HepG2 (cell line): Measurements from ENCODE around the gene PEPD. TPM values are rescaled to one million over a fixed set of nuclear protein-coding genes. Genes with fewer than 3 reads are reported as not detected.

Experiments used
- ARNTL ChIP-seq: sonication (generic); formaldehyde crosslinking; IDR thresholded peaks from 2 replicates; pipeline ENCODE4 v1.4.0; 2020; ENCODE audit warnings: mild to moderate bottlenecking, missing genetic modification reagents
- CBX5 ChIP-seq: sonication (generic); formaldehyde crosslinking; IDR thresholded peaks from 2 replicates; pipeline ENCODE4 v1.4.0; 2020; ENCODE audit warnings: missing genetic modification reagents, borderline replicate concordance
- E2F2 ChIP-seq: sonication (generic); formaldehyde crosslinking; IDR thresholded peaks from 2 replicates; pipeline ENCODE4 v1.4.0; 2020; ENCODE audit warnings: missing genetic modification reagents, borderline replicate concordance
- FOXA1 ChIP-seq, 2 experiments: fragments of 450-650 bp in 1 of 2; sonication (generic) in 1 of 2; formaldehyde crosslinking in 1 of 2; IDR thresholded peaks; 2 replicates each; pipeline versions ENCODE4 v1.4.0 to v1.6.1; 2016 to 2020; ENCODE audit warnings: missing genetic modification reagents in 1 of 2
- GABPB1 ChIP-seq: IDR thresholded peaks from 2 replicates; pipeline ENCODE4 v1.6.1; 2016; ENCODE audit warnings: mild to moderate bottlenecking, missing genetic modification reagents, moderate library complexity, missing compliant biosample characterization
- GATA4 ChIP-seq: sonication (generic); IDR thresholded peaks from 2 replicates; pipeline ENCODE4 v1.6.1; 2016; ENCODE audit warnings: antibody characterized with exemption, low read depth, borderline replicate concordance
- HDAC1 ChIP-seq: sonication (generic); formaldehyde crosslinking; IDR thresholded peaks from 2 replicates; pipeline ENCODE4 v1.5.1; 2020; ENCODE audit warnings: mild to moderate bottlenecking, missing genetic modification reagents
- HNF1B ChIP-seq: sonication (generic); formaldehyde crosslinking; IDR thresholded peaks from 2 replicates; pipeline ENCODE4 v1.5.1; 2020; ENCODE audit warnings: mild to moderate bottlenecking, moderate library complexity, missing genetic modification reagents
- ISX ChIP-seq: sonication (generic); formaldehyde crosslinking; conservative IDR thresholded peaks from 2 replicates; pipeline ENCODE4 v1.5.0; 2020; ENCODE audit warnings: missing genetic modification reagents
- JUN ChIP-seq: sonication (generic); formaldehyde crosslinking; IDR thresholded peaks from 2 replicates; pipeline ENCODE4 v1.4.0; 2020; ENCODE audit warnings: mild to moderate bottlenecking, missing genetic modification reagents
- LCORL ChIP-seq, 2 experiments: fragments of 450-650 bp in 1 of 2; sonication (generic) in 1 of 2; formaldehyde crosslinking in 1 of 2; IDR thresholded peaks; 2 replicates each; pipeline versions ENCODE4 v1.5.0 to v1.6.1; 2017 to 2020; ENCODE audit warnings: antibody characterized with exemption in 1 of 2, missing genetic modification reagents in 1 of 2
- NFIC ChIP-seq: IDR thresholded peaks from 2 replicates; pipeline ENCODE4 v1.6.1; 2012; ENCODE audit warnings: mild to moderate bottlenecking, low read length, inconsistent platforms
- NFYB ChIP-seq: sonication (generic); formaldehyde crosslinking; IDR thresholded peaks from 2 replicates; pipeline ENCODE4 v1.4.0; 2020; ENCODE audit warnings: missing genetic modification reagents
- PREB ChIP-seq: sonication (generic); formaldehyde crosslinking; IDR thresholded peaks from 2 replicates; pipeline ENCODE4 v1.4.0; 2020; ENCODE audit warnings: missing genetic modification reagents
- RAD21 ChIP-seq: fragments of 450-650 bp; formaldehyde crosslinking; IDR thresholded peaks from 2 replicates; pipeline ENCODE4 v1.5.0; 2020; ENCODE audit warnings: mild to moderate bottlenecking
- SIN3B ChIP-seq: fragments of 150-350 bp; IDR thresholded peaks from 2 replicates; pipeline ENCODE4 v1.6.1; 2014; ENCODE audit warnings: low read length
- SP2 ChIP-seq: sonication (generic); formaldehyde crosslinking; IDR thresholded peaks from 2 replicates; pipeline ENCODE4 v1.5.1; 2020; ENCODE audit warnings: mild to moderate bottlenecking, missing genetic modification reagents
- SP4 ChIP-seq: sonication (generic); formaldehyde crosslinking; IDR thresholded peaks from 2 replicates; pipeline ENCODE4 v1.8.1; 2023; ENCODE audit warnings: mild to moderate bottlenecking, missing genetic modification reagents
- ZBTB4 ChIP-seq: sonication (generic); formaldehyde crosslinking; IDR thresholded peaks from 2 replicates; pipeline ENCODE4 v1.4.0; 2020; ENCODE audit warnings: missing genetic modification reagents, mild to moderate bottlenecking, borderline replicate concordance
- ZFP82 ChIP-seq: sonication (generic); formaldehyde crosslinking; IDR thresholded peaks from 2 replicates; pipeline ENCODE4 v1.5.1; 2020; ENCODE audit warnings: mild to moderate bottlenecking, missing genetic modification reagents, borderline replicate concordance
- ZNF264 ChIP-seq: sonication (generic); formaldehyde crosslinking; IDR thresholded peaks from 2 replicates; pipeline ENCODE4 v1.4.0; 2020; ENCODE audit warnings: missing genetic modification reagents
- ZNF430 ChIP-seq: sonication (generic); formaldehyde crosslinking; IDR thresholded peaks from 2 replicates; pipeline ENCODE4 v1.9.0; 2021; ENCODE audit warnings: mild to moderate bottlenecking, missing genetic modification reagents
- ZNF567 ChIP-seq: sonication (generic); formaldehyde crosslinking; IDR thresholded peaks from 2 replicates; pipeline ENCODE4 v1.8.1; 2023; ENCODE audit warnings: mild to moderate bottlenecking, missing genetic modification reagents, borderline replicate concordance
- ZNF629 ChIP-seq: sonication (generic); formaldehyde crosslinking; conservative IDR thresholded peaks from 2 replicates; pipeline ENCODE4 v1.5.0; 2020; ENCODE audit warnings: missing genetic modification reagents
- ZNF720 ChIP-seq: sonication (generic); formaldehyde crosslinking; IDR thresholded peaks from 2 replicates; pipeline ENCODE4 v1.4.0; 2020; ENCODE audit warnings: missing genetic modification reagents
- ZNF776 ChIP-seq: sonication (generic); formaldehyde crosslinking; IDR thresholded peaks from 2 replicates; pipeline ENCODE4 v1.4.0; 2020; ENCODE audit warnings: mild to moderate bottlenecking, missing genetic modification reagents
- ZNF891 ChIP-seq: sonication (generic); formaldehyde crosslinking; IDR thresholded peaks from 2 replicates; pipeline ENCODE4 v1.5.0; 2020; ENCODE audit warnings: mild to moderate bottlenecking, missing genetic modification reagents
- polyA plus RNA-seq, 8 experiments: library from polyadenylated mRNA; depleted of rRNA in 3 of 8; stranded (reverse) in 7 of 8; unstranded in 1 of 8; fragments of >200 nt; fragmentation: Illumina TruSeq in 4 of 8; extraction: Trizol in 4 of 8; gene quantifications; 2 replicates each; pipeline versions ENCODE4 v1.2.1 to v1.2.3, GENCODE V29; 2011 to 2016; ENCODE audit warnings: low read depth in 4 of 8, missing spikeins in 1 of 8, mixed read lengths in 1 of 8; ENCODE audit not compliant: insufficient read depth in 1 of 8
- total RNA-seq, 5 experiments: library from RNA; depleted of rRNA; stranded (reverse); fragments of >200 nt; fragmentation: Illumina TruSeq; extraction: Trizol; gene quantifications; 2 replicates each; pipeline ENCODE4 v1.2.3, GENCODE V29; 2016; ENCODE audit warnings: low read depth in 1 of 5

Gene PEPD
- total and polyA plus RNA-seq, 2 of the 13 experiments (the other 11 are each of a cell fraction or from before 2014, with no cell fraction given), result 60.7 to 75.1 TPM

GRCh38 chr19:33403973-33404304 lies 117.7 kb downstream of the PEPD start (continued):
- TF ChIP-seq ZBTB4 (no peak), ZNF776 (CRISPR knock-in tag) (no peak), E2F2 (no peak), ZNF264 (CRISPR knock-in tag) (no peak), ZNF430 (CRISPR knock-in tag) (no peak), ISX (CRISPR knock-in tag) (no peak), GABPB1 (CRISPR knock-in tag) (no peak), HNF1B (no peak), FOXA1 (IDR thresholded peaks at IDR 0.05) (no peak), FOXA1 (CRISPR knock-in tag; IDR thresholded peaks at IDR 0.05) (no peak), CBX5 (CRISPR knock-in tag) (no peak), SP4 (CRISPR knock-in tag) (no peak), ZNF891 (CRISPR knock-in tag) (no peak), NFIC (no peak), ARNTL (no peak), HDAC1 (CRISPR knock-in tag) (peak; percentile 7; the same call in 1 of the 2 replicates), SP2 (no peak), NFYB (CRISPR knock-in tag) (no peak), JUN (CRISPR knock-in tag) (no peak), ZNF629 (CRISPR knock-in tag) (peak; percentile 100), GATA4 (no peak), PREB (CRISPR knock-in tag) (no peak), ZNF720 (CRISPR knock-in tag) (no peak), ZNF567 (CRISPR knock-in tag) (no peak), RAD21 (CRISPR knock-in tag) (0 out of 2 replicates have a peak, but pooled peaks have one; percentile 7), ZFP82 (CRISPR knock-in tag) (no peak), LCORL (IDR thresholded peaks at IDR 0.05) (no peak), LCORL (CRISPR knock-in tag; IDR thresholded peaks at IDR 0.05) (no peak), SIN3B (no peak)
